Left lung (tissue), 10 donors: ENCODE data around the gene SLC19A1. TPM values are rescaled to one million over a fixed set of nuclear protein-coding genes. Genes with fewer than 3 reads are reported as not detected.

Experiments
- ATAC-seq: fragments of 200-7000 bp; cut with Tn5 transposase; one replicate; pipeline ENCODE4 v1.9.1; 2020; ENCODE audit warnings: moderate library complexity
- DNase-seq, 4 donors: peaks; one replicate each; pipeline ENCODE4 v3.0.0-alpha.2; 2013 to 2020
- H3K27ac ChIP-seq, 2 donors: fragments of 200-600 bp; sonication (generic) in 1 of 2; one replicate each; pipeline versions ENCODE4 v1.5.0 to v1.8.0; 2020 to 2021
- H3K27me3 ChIP-seq, 2 donors: fragments of 200-600 bp; sonication (generic) in 1 of 2; one replicate each; pipeline versions ENCODE4 v1.5.0 to v1.8.0; 2020 to 2021
- H3K36me3 ChIP-seq, 2 donors: fragments of 200-600 bp; sonication (generic) in 1 of 2; one replicate each; pipeline versions ENCODE4 v1.5.0 to v1.8.0; 2020 to 2021
- H3K4me1 ChIP-seq, 2 donors: fragments of 200-600 bp; one replicate each; pipeline ENCODE4 v1.8.0; 2021
- H3K4me3 ChIP-seq, 2 donors: fragments of 200-600 bp; sonication (generic) in 1 of 2; one replicate each; pipeline versions ENCODE4 v1.5.0 to v1.8.0; 2020 to 2021; ENCODE audit warnings: mild to moderate bottlenecking in 1 of 2
- H3K9me3 ChIP-seq, 2 donors: fragments of 200-600 bp; sonication (generic) in 1 of 2; one replicate each; pipeline versions ENCODE4 v1.5.0 to v1.8.0; 2020 to 2021
- CTCF ChIP-seq, 2 donors: fragments of 200-600 bp; sonication (generic) in 1 of 2; IDR thresholded peaks; one replicate each; pipeline versions ENCODE4 v1.5.0 to v1.8.0; 2021; ENCODE audit warnings: antibody characterized with exemption in 2 of 2
- intact Hi-C, 2 donors: fragments of 100-400 bp; cut with DNase I; formaldehyde crosslinking; loops; one replicate each; pipeline versions ENCODE4 v1.11.2 to v1.14.2; 2022
- polyA plus RNA-seq, 6 donors: library from polyadenylated mRNA; unstranded; fragments of 120-200 nt; gene quantifications; one replicate each; pipeline ENCODE4 v1.2.1, GENCODE V29; 2013; ENCODE audit not compliant: insufficient read length in 6 of 6
- total RNA-seq, 2 donors: library from RNA; stranded (reverse); fragmentation: NEBNext Ultra II Directional; extraction: Animal tissue kit (Norgen Biotek cat#: 25700); gene quantifications; one replicate each; pipeline ENCODE4 v1.2.1, GENCODE V29; 2021
- donor health status: DM: no; HTN: yes; CAD: no.
- donor health status: DM: no; HTN: no; CAD: no.

Gene SLC19A1
- total and polyA plus RNA-seq, 8 donors, result 22.4 to 50.4 (median 27.2) TPM

DNA sequence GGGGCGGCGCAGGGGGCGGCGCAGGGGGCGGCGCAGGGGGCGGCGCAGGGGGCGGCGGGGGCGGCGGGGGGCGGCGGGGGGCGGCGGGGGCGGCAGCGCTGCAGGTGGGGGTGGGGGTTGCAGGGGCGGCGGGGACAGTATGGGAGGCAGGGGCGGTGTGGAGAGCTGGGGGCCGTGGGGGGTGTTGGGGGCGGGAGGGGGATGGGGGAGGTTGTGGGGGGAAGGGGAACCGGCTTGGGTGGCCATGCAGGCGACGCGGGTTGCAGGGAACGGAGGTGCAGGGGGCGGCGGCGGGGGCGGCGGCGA, 13.0 kb upstream of the SLC19A1 start:
- Histone ChIP-seq H3K4me1 (peaks cover 0 to 36% of the 10 kb centered on the region in 2 donors), H3K9me3 (no peaks in the 10 kb centered on the region), H3K4me3 (peak overlapping the region; percentile 50 to 56), H3K36me3 (no peaks in the 10 kb centered on the region), H3K27me3 (peaks cover 0 to 4% of the 10 kb centered on the region in 2 donors), H3K27ac (peak overlapping the region; percentile 84 to 94)
- no peak for TF ChIP-seq CTCF (IDR thresholded peaks at IDR 0.05)
- intact Hi-C loops, result loop anchor here in 1 of 2 donors (10.0 kb wide), 1 partner anchor 270 kb away; no protein-coding TSS in a partner anchor
- no peak for DNase-seq
- ATAC-seq, result no peak

GRCh38 chr21:45554477-45555175, 12.4 kb upstream of the SLC19A1 start:
- intact Hi-C loops, result loop anchor here in 1 of 2 donors (10.0 kb wide), 1 partner anchor 270 kb away; no protein-coding TSS in a partner anchor
- H3K9me3 ChIP-seq, result no peaks in the 10 kb centered on the region
- peak; percentile 81 to 93 for TF ChIP-seq CTCF (IDR thresholded peaks at IDR 0.05)
- peaks cover 0 to 9% of the 10 kb centered on the region in 2 donors for H3K27me3 ChIP-seq
- peaks cover 0 to 42% of the 10 kb centered on the region in 2 donors for H3K4me1 ChIP-seq
- no peaks in the 10 kb centered on the region for H3K36me3 ChIP-seq
- DNase-seq (peak; percentile 87 to 98 (median 88)), ATAC-seq (peak; percentile 83)
- H3K27ac ChIP-seq, result peak overlapping the region; percentile 81 to 85
- H3K4me3 ChIP-seq, result peak overlapping the region; percentile 43 to 53

GRCh38 chr21:45552696-45553391, 10.6 kb upstream of the SLC19A1 start:
- H3K9me3 ChIP-seq, result no peaks in the 10 kb centered on the region
- H3K4me3 ChIP-seq, result no peak overlapping the region
- H3K4me1 ChIP-seq, result peaks cover 0 to 42% of the 10 kb centered on the region in 2 donors
- H3K27me3 ChIP-seq, result peaks cover 0 to 9% of the 10 kb centered on the region in 2 donors
- intact Hi-C loops, result loop anchor here in 1 of 2 donors (10.0 kb wide), 1 partner anchor 272 kb away; no protein-coding TSS in a partner anchor
- H3K36me3 ChIP-seq, result no peaks in the 10 kb centered on the region
- peak overlapping the region in 1 of 2 donors; percentile 96 for H3K27ac ChIP-seq
- DNase-seq, result peak in 1 of 4 donors; percentile 33
- TF ChIP-seq CTCF (IDR thresholded peaks at IDR 0.05), result no peak
- ATAC-seq, result no peak

GRCh38 chr21:45551783-45552695, 9.8 kb upstream of the SLC19A1 start:
- TF ChIP-seq CTCF (IDR thresholded peaks at IDR 0.05), result no peak
- H3K4me1 ChIP-seq, result peaks cover 0 to 42% of the 10 kb centered on the region in 2 donors
- peak overlapping the region in 1 of 2 donors; percentile 96 for H3K27ac ChIP-seq
- no peaks in the 10 kb centered on the region for H3K9me3 ChIP-seq
- no peak overlapping the region for H3K4me3 ChIP-seq
- peaks cover 0 to 9% of the 10 kb centered on the region in 2 donors for H3K27me3 ChIP-seq
- H3K36me3 ChIP-seq, result no peaks in the 10 kb centered on the region
- ATAC-seq (no peak), DNase-seq (peak in 1 of 4 donors; percentile 32)
- intact Hi-C loops, result loop anchor here in 1 of 2 donors (10.0 kb wide), 1 partner anchor 273 kb away; no protein-coding TSS in a partner anchor
